C4-2B (cell line): ENCODE data around the gene VOPP1.
"Not testable (repeated sequence)": the region's sequence is repeated elsewhere in the genome, so short reads cannot be mapped to it uniquely, and the experiment has no call there.

Experiments used
- ZFX ChIP-seq: fragments of 450-650 bp; IDR thresholded peaks from 2 replicates; pipeline ENCODE4 v1.6.1; 2017
- TF ChIP-seq, protein P1 (sequence below): fragments of 450-650 bp; conservative IDR thresholded peaks from 2 replicates; pipeline ENCODE4 v1.5.1; 2017; ENCODE audit warnings: mild to moderate bottlenecking

- TF ChIP-seq, protein P1, sequence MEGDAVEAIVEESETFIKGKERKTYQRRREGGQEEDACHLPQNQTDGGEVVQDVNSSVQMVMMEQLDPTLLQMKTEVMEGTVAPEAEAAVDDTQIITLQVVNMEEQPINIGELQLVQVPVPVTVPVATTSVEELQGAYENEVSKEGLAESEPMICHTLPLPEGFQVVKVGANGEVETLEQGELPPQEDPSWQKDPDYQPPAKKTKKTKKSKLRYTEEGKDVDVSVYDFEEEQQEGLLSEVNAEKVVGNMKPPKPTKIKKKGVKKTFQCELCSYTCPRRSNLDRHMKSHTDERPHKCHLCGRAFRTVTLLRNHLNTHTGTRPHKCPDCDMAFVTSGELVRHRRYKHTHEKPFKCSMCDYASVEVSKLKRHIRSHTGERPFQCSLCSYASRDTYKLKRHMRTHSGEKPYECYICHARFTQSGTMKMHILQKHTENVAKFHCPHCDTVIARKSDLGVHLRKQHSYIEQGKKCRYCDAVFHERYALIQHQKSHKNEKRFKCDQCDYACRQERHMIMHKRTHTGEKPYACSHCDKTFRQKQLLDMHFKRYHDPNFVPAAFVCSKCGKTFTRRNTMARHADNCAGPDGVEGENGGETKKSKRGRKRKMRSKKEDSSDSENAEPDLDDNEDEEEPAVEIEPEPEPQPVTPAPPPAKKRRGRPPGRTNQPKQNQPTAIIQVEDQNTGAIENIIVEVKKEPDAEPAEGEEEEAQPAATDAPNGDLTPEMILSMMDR, result not testable (repeated sequence)
- not testable (repeated sequence) for TF ChIP-seq ZFX
These were observed 100.7 kb downstream of the VOPP1 start for GRCh38 chr7:55471594-55471993.
